Adrenal gland (tissue), 12 donors: ENCODE measurements around the gene TMEM204. TPM values are rescaled to one million over a fixed set of nuclear protein-coding genes. Genes with fewer than 3 reads are reported as not detected.

Experiments
- DNase-seq, 7 donors: peaks; one replicate each; pipeline ENCODE4 v3.0.0-alpha.2; 2019 to 2020
- H3K27ac ChIP-seq, 5 donors: fragments of 200-600 bp; sonication (generic) in 4 of 5; 1 replicate in 3 of 5; 2 replicates in 2 of 5; pipeline versions ENCODE4 v1.5.1 to v1.8.0; 2016 to 2020; ENCODE audit warnings: mild to moderate bottlenecking in 1 of 5
- H3K27me3 ChIP-seq: fragments of 200-600 bp; 2 replicates; pipeline ENCODE4 v1.8.0; 2021
- H3K36me3 ChIP-seq, 2 donors: fragments of 200-600 bp; replicated peaks in 1 of 2; 1 replicate in 1 of 2; 2 replicates in 1 of 2; pipeline versions ENCODE4 v1.5.1 to v1.8.0; 2018 to 2022
- H3K4me1 ChIP-seq, 2 donors: fragments of 200-600 bp; replicated peaks in 1 of 2; 1 replicate in 1 of 2; 2 replicates in 1 of 2; pipeline versions ENCODE4 v1.5.1 to v1.8.0; 2018 to 2021
- H3K4me3 ChIP-seq, 4 donors: fragments of 200-600 bp; sonication (generic) in 3 of 4; one replicate each; pipeline ENCODE4 v1.5.1; 2016 to 2018
- H3K9me3 ChIP-seq, 3 donors: fragments of 200-600 bp; sonication (generic) in 1 of 3; replicated peaks in 1 of 3; 1 replicate in 2 of 3; 2 replicates in 1 of 3; pipeline versions ENCODE4 v1.5.1 to v1.8.0; 2016 to 2021
- CTCF ChIP-seq, 6 experiments: fragments of 450-650 bp in 4 of 6; fragments of 200-600 bp in 2 of 6; sonication (generic) in 1 of 6; IDR thresholded peaks; 1 replicate in 5 of 6; 2 replicates in 1 of 6; pipeline versions ENCODE4 v1.5.1 to v1.8.0; 2016 to 2021; ENCODE audit warnings: antibody characterized with exemption in 6 of 6, mild to moderate bottlenecking in 2 of 6, moderate library complexity in 1 of 6
- POLR2A ChIP-seq, 2 donors: fragments of 450-650 bp; IDR thresholded peaks; one replicate each; pipeline ENCODE4 v1.6.1; 2017; ENCODE audit warnings: antibody characterized with exemption in 2 of 2, mild to moderate bottlenecking in 2 of 2, moderate library complexity in 1 of 2
- WGBS, 4 donors: extraction: QIAGEN DNeasy Blood & Tissue Kit in 2 of 4; methylation state at CpG; one replicate each; pipeline versions ENCODE4 v1.1.5 to v1.1.7; 2013 to 2017; 5-methylcytosine and 5-hydroxymethylcytosine counted together
- intact Hi-C, 2 donors: fragments of 100-400 bp; cut with DNase I; formaldehyde crosslinking; loops; one replicate each; pipeline versions ENCODE4 v1.14.1 to v1.15.0; 2022 to 2023
- polyA plus RNA-seq, 3 donors: library from polyadenylated mRNA; stranded (reverse); fragments of 200-250 nt in 2 of 3; fragments of 350-450 nt in 1 of 3; fragmentation: Illumina TruSeq in 1 of 3; extraction: RNeasy Lipid Tissue Mini Kit (QIAGEN cat#74804) in 1 of 3; gene quantifications; one replicate each; pipeline ENCODE4 v1.2.3, GENCODE V29; 2013 to 2014
- total RNA-seq, 9 donors: library from RNA; depleted of rRNA in 4 of 9; stranded (reverse); fragments of >200 nt in 4 of 9; fragments of 120-200 nt in 1 of 9; fragmentation: NEBNext Ultra II Directional in 1 of 9; extraction: Animal tissue kit (Norgen Biotek cat#: 25700) in 1 of 9; gene quantifications; one replicate each; pipeline versions ENCODE4 v1.1.0 to v1.2.4, GENCODE V29; 2013 to 2023
- donor health status: healthy with polysubstance abuse.
- donor health status: Bipolar disorder and iron deficiency.
- donor health status: DM: yes; HTN: yes; CAD: no.
- donor health status: DM: no; HTN: no; CAD: no.
- donor health status: DM: no; HTN: no; CAD: no.
- donor health status: DM: yes; HTN: yes; CAD: no.

Gene TMEM204
- total and polyA plus RNA-seq, 12 donors: 7.4 to 77.2 (median 26.0) TPM

GRCh38 chr16:1573301-1573700, 39.8 kb downstream of the TMEM204 start:
- DNase-seq: no peak
- no peak overlapping the region for H3K4me3 ChIP-seq
- H3K4me1 ChIP-seq: no peaks in the 10 kb centered on the region
- TF ChIP-seq POLR2A (IDR thresholded peaks at IDR 0.05): no peak
- TF ChIP-seq CTCF (IDR thresholded peaks at IDR 0.05): no peak
- H3K27ac ChIP-seq: no peak overlapping the region
- H3K36me3 ChIP-seq: no peaks in the 10 kb centered on the region
- WGBS, 4 donors: 84 to 91% (median 89%) methylated on average over 4 to 5 of the region's 5 CpGs
- no peaks in the 10 kb centered on the region for H3K27me3 ChIP-seq
- no peaks in the 10 kb centered on the region for H3K9me3 ChIP-seq
- intact Hi-C loops: no loop called here

GRCh38 chr16:1575578-1575977, 42.1 kb downstream of the TMEM204 start:
- H3K9me3 ChIP-seq: no peaks in the 10 kb centered on the region
- no peaks in the 10 kb centered on the region for H3K4me1 ChIP-seq
- no peak overlapping the region for H3K27ac ChIP-seq
- intact Hi-C loops: no loop called here
- DNase-seq: no peak
- H3K4me3 ChIP-seq: no peak overlapping the region
- peaks cover 0 to 14% of the 10 kb centered on the region in 2 donors for H3K36me3 ChIP-seq
- H3K27me3 ChIP-seq: no peaks in the 10 kb centered on the region
- no peak for TF ChIP-seq POLR2A (IDR thresholded peaks at IDR 0.05)
- TF ChIP-seq CTCF (IDR thresholded peaks at IDR 0.05): no peak

- no peaks in the 10 kb centered on the region for H3K4me1 ChIP-seq
- intact Hi-C loops: no loop called here
- no peak for DNase-seq
- TF ChIP-seq POLR2A (IDR thresholded peaks at IDR 0.05) (no peak), CTCF (IDR thresholded peaks at IDR 0.05) (no peak)
- H3K27ac ChIP-seq: no peak overlapping the region
- H3K36me3 ChIP-seq: peaks cover 0 to 36% of the 10 kb centered on the region in 2 donors
- WGBS, 4 donors: 82 to 98% (median 92%) methylated on average over 3 to 5 of the region's 5 CpGs
- H3K4me3 ChIP-seq: no peak overlapping the region
- H3K27me3 ChIP-seq: no peaks in the 10 kb centered on the region
- no peaks in the 10 kb centered on the region for H3K9me3 ChIP-seq
These were observed 45.7 kb downstream of the TMEM204 start for GRCh38 chr16:1579214-1579613.

- 83 to 95% (median 91%) methylated on average over 12 of the region's 12 CpGs for WGBS, 4 donors
- H3K36me3 ChIP-seq: peaks cover 0 to 39% of the 10 kb centered on the region in 2 donors
- no peak for TF ChIP-seq CTCF (IDR thresholded peaks at IDR 0.05)
- TF ChIP-seq POLR2A (IDR thresholded peaks at IDR 0.05): no peak
- H3K4me3 ChIP-seq: no peak overlapping the region
- H3K27ac ChIP-seq: no peak overlapping the region
- H3K9me3 ChIP-seq: no peaks in the 10 kb centered on the region
- intact Hi-C loops: no loop called here
- no peak for DNase-seq
- H3K4me1 ChIP-seq: no peaks in the 10 kb centered on the region
- H3K27me3 ChIP-seq: no peaks in the 10 kb centered on the region
These were observed 46.8 kb downstream of the TMEM204 start for GRCh38 chr16:1580256-1580655.
